H9 (cell line): Measurements from ENCODE around the gene SPATA20. TPM values are rescaled to one million over a fixed set of nuclear protein-coding genes. Genes with fewer than 3 reads are reported as not detected.

ENCODE experiments used
- DNase-seq: peaks from one replicate; pipeline ENCODE4 v3.0.0-alpha.2; 2017
- H2AFZ ChIP-seq: one replicate; pipeline ENCODE4 v1.6.1; 2013; ENCODE audit warnings: mild to moderate bottlenecking, low read length, control low read depth, moderate library complexity
- H2AK5ac ChIP-seq: 2 replicates; pipeline ENCODE4 v1.6.1; 2013; ENCODE audit warnings: low read length, control low read depth, mixed read lengths; ENCODE audit not compliant: insufficient read length
- H2BK120ac ChIP-seq: one replicate; pipeline ENCODE4 v1.6.1; 2013; ENCODE audit warnings: low read depth, mild to moderate bottlenecking, low read length, control low read depth, inconsistent platforms; ENCODE audit not compliant: poor library complexity, severe bottlenecking
- H2BK12ac ChIP-seq: 2 replicates; pipeline ENCODE4 v1.6.1; 2013; ENCODE audit warnings: low read length, control low read depth, mixed read lengths, low read depth; ENCODE audit not compliant: insufficient read length
- H2BK15ac ChIP-seq: 2 replicates; pipeline ENCODE4 v1.6.1; 2013; ENCODE audit warnings: low read depth, low read length, control low read depth
- H2BK20ac ChIP-seq: one replicate; pipeline ENCODE4 v1.6.1; 2013; ENCODE audit warnings: low read depth, mild to moderate bottlenecking, low read length, control low read depth, inconsistent platforms; ENCODE audit not compliant: poor library complexity, severe bottlenecking
- H2BK5ac ChIP-seq: 2 replicates; pipeline ENCODE4 v1.6.1; 2013; ENCODE audit warnings: low read length, control low read depth, mixed read lengths; ENCODE audit not compliant: insufficient read length
- H3K14ac ChIP-seq: 2 replicates; pipeline ENCODE4 v1.6.1; 2013; ENCODE audit warnings: low read length, control low read depth; ENCODE audit not compliant: insufficient read depth
- H3K18ac ChIP-seq: 2 replicates; pipeline ENCODE4 v1.6.1; 2013; ENCODE audit warnings: low read depth, mild to moderate bottlenecking, mixed read lengths, low read length, control low read depth; ENCODE audit not compliant: insufficient read length
- H3K23ac ChIP-seq: 2 replicates; pipeline ENCODE4 v1.6.1; 2013; ENCODE audit warnings: low read length, control low read depth, mixed read lengths, low read depth; ENCODE audit not compliant: insufficient read length
- H3K23me2 ChIP-seq: 2 replicates; pipeline ENCODE4 v1.6.1; 2013; ENCODE audit warnings: low read depth, mild to moderate bottlenecking, mixed read lengths, low read length, control low read depth; ENCODE audit not compliant: insufficient read length, poor library complexity, severe bottlenecking
- H3K27ac ChIP-seq: 2 replicates; pipeline ENCODE4 v1.5.1; 2013; ENCODE audit warnings: low read length, control low read depth, mixed read lengths, low read depth; ENCODE audit not compliant: insufficient read length
- H3K27me3 ChIP-seq: 2 replicates; pipeline ENCODE4 v1.6.1; 2013; ENCODE audit warnings: low read length, control low read depth, inconsistent platforms; ENCODE audit not compliant: insufficient read depth
- H3K4ac ChIP-seq: 2 replicates; pipeline ENCODE4 v1.6.1; 2013; ENCODE audit warnings: low read depth, mild to moderate bottlenecking, control low read depth, inconsistent platforms, low read length, moderate library complexity
- H3K4me1 ChIP-seq: 2 replicates; pipeline ENCODE4 v1.6.1; 2013; ENCODE audit warnings: low read length, control low read depth, inconsistent platforms; ENCODE audit not compliant: insufficient read depth
- H3K4me2 ChIP-seq: 2 replicates; pipeline ENCODE4 v1.6.1; 2013; ENCODE audit warnings: low read length, control low read depth, mixed read lengths; ENCODE audit not compliant: insufficient read length, insufficient read depth
- H3K56ac ChIP-seq: 2 replicates; pipeline ENCODE4 v1.6.1; 2013; ENCODE audit warnings: low read depth, mild to moderate bottlenecking, mixed read lengths, low read length, control low read depth; ENCODE audit not compliant: insufficient read length
- H3K79me1 ChIP-seq: 2 replicates; pipeline ENCODE4 v1.6.1; 2013; ENCODE audit warnings: low read depth, mild to moderate bottlenecking, moderate library complexity, low read length, control low read depth, inconsistent platforms; ENCODE audit not compliant: insufficient read depth, poor library complexity, severe bottlenecking
- H3K79me2 ChIP-seq: 2 replicates; pipeline ENCODE4 v1.6.1; 2013; ENCODE audit warnings: low read length, control low read depth, inconsistent platforms; ENCODE audit not compliant: insufficient read depth
- H3K9ac ChIP-seq: 2 replicates; pipeline ENCODE4 v1.6.1; 2013; ENCODE audit warnings: low read length, control low read depth, mixed read lengths; ENCODE audit not compliant: insufficient read length; ENCODE audit errors: extremely low read depth
- H3K9me3 ChIP-seq: one replicate; pipeline ENCODE4 v1.6.1; 2013; ENCODE audit warnings: low read depth, low read length, inconsistent platforms; ENCODE audit not compliant: control insufficient read depth
- H3T11ph ChIP-seq: one replicate; pipeline ENCODE4 v1.6.1; 2013; ENCODE audit warnings: mild to moderate bottlenecking, low read length, control low read depth, inconsistent platforms
- H4K20me1 ChIP-seq: one replicate; pipeline ENCODE4 v1.6.1; 2013; ENCODE audit not compliant: control insufficient read depth, insufficient read length, insufficient read depth
- H4K5ac ChIP-seq: 2 replicates; pipeline ENCODE4 v1.6.1; 2013; ENCODE audit warnings: low read depth, mild to moderate bottlenecking, mixed read lengths, low read length, control low read depth; ENCODE audit not compliant: insufficient read length
- H4K8ac ChIP-seq: replicated peaks from 2 replicates; pipeline ENCODE4 v1.6.1; 2013; ENCODE audit warnings: low read length, control low read depth, mixed read lengths, low read depth; ENCODE audit not compliant: insufficient read length
- H4K91ac ChIP-seq: 2 replicates; pipeline ENCODE4 v1.6.1; 2013; ENCODE audit warnings: low read depth, mild to moderate bottlenecking, moderate library complexity, mixed read lengths, low read length, control low read depth; ENCODE audit not compliant: insufficient read length
- H3K27ac Mint-ChIP-seq, 3 experiments: 2 replicates in 2 of 3; 3 replicates in 1 of 3; pipeline ENCODE4 v1.8.0; 2020 to 2021; ENCODE audit warnings: mixed read lengths in 3 of 3, mild to moderate bottlenecking in 1 of 3, moderate library complexity in 1 of 3
- H3K27me3 Mint-ChIP-seq: 2 replicates; pipeline ENCODE4 v1.8.0; 2021; ENCODE audit warnings: low read depth, mild to moderate bottlenecking, moderate library complexity, mixed read lengths
- H3K36me3 Mint-ChIP-seq, 3 experiments: 2 replicates in 2 of 3; 3 replicates in 1 of 3; pipeline ENCODE4 v1.8.0; 2020 to 2021; ENCODE audit warnings: low read depth in 3 of 3, mixed read lengths in 3 of 3; ENCODE audit not compliant: insufficient read depth in 1 of 3
- H3K4me1 Mint-ChIP-seq, 2 experiments: 2 replicates each; pipeline ENCODE4 v1.8.0; 2020; ENCODE audit warnings: mixed read lengths in 2 of 2
- H3K4me3 Mint-ChIP-seq, 2 experiments: 2 replicates in 1 of 2; 3 replicates in 1 of 2; pipeline ENCODE4 v1.8.0; 2020 to 2021; ENCODE audit warnings: mild to moderate bottlenecking in 2 of 2, mixed read lengths in 2 of 2, moderate library complexity in 1 of 2
- H3K9me3 Mint-ChIP-seq, 2 experiments: 2 replicates in 1 of 2; 3 replicates in 1 of 2; pipeline ENCODE4 v1.8.0; 2020; ENCODE audit warnings: mild to moderate bottlenecking in 2 of 2, mixed read lengths in 2 of 2, moderate library complexity in 1 of 2
- CTCF ChIP-seq: fragments of 200-600 bp; sonication (generic); conservative IDR thresholded peaks from 3 replicates; pipeline ENCODE4 v1.8.0; 2021; ENCODE audit warnings: antibody characterized with exemption, mild to moderate bottlenecking
- WGBS: extraction: QIAGEN DNeasy Blood & Tissue Kit; methylation state at CpG from one replicate; pipeline ENCODE4 v1.1.7; 2013; ENCODE audit warnings: missing lambda C conversion rate, low lambda C conversion rate, mixed read lengths; ENCODE audit not compliant: insufficient read length; ENCODE audit errors: extremely low coverage; 5-methylcytosine and 5-hydroxymethylcytosine counted together
- total RNA-seq: library from RNA; stranded (reverse); gene quantifications from 2 replicates; pipeline ENCODE4 v1.2.1, GENCODE V29; 2021

The SPATA20 gene
- total RNA-seq, 1 experiment from 2014 or later = 23.9 TPM

GRCh38 chr17:50521514-50521913 is 25.5 kb upstream of the SPATA20 start:
- Histone ChIP-seq H3K79me2 (no peaks in the 10 kb centered on the region), H3K18ac (no peak overlapping the region), H2AFZ (no peak overlapping the region), H3K23ac (no peak overlapping the region), H3K23me2 (no peaks in the 10 kb centered on the region), H3K9me3 (no peaks in the 10 kb centered on the region), H2AK5ac (no peak overlapping the region), H2BK120ac (no peak overlapping the region), H3K56ac (no peak overlapping the region), H4K8ac (no peak overlapping the region), H4K91ac (no peak overlapping the region), H3K79me1 (no peaks in the 10 kb centered on the region), H3K4me1 (no peaks in the 10 kb centered on the region), H2BK15ac (no peak overlapping the region), H3K9ac (no peak overlapping the region), H3K4ac (no peak overlapping the region), H2BK20ac (no peak overlapping the region), H4K5ac (no peak overlapping the region), H3K14ac (no peak overlapping the region), H3T11ph (no peak overlapping the region), H2BK12ac (no peak overlapping the region), H4K20me1 (no peaks in the 10 kb centered on the region), H3K27ac (no peak overlapping the region), H3K4me2 (no peak overlapping the region), H3K27me3 (no peaks in the 10 kb centered on the region), H2BK5ac (no peak overlapping the region)
- Mint-ChIP-seq H3K27ac (no peak overlapping the region), H3K9me3 (no peaks in the 10 kb centered on the region), H3K27me3 (peaks cover 3% of the 10 kb centered on the region; the same call in 1 of the 2 replicates), H3K36me3 (no peaks in the 10 kb centered on the region), H3K4me1 (peaks cover 4 to 8% of the 10 kb centered on the region in 2 experiments; a peak in 2 of 4 replicates), H3K4me3 (no peak overlapping the region)
- DNase-seq = no peak
- no CpG with 5 or more reads among the region's 2 CpGs for WGBS
- TF ChIP-seq CTCF = no peak
